ENCODE data around the gene RRP12. TPM values are rescaled to one million over a fixed set of nuclear protein-coding genes. Genes with fewer than 3 reads are reported as not detected.

Gene RRP12
- total and polyA plus RNA-seq, 2 donors (not counting 3 experiments of a cell fraction or from before 2014, with no cell fraction given) = 13.6 to 35.8 TPM

GRCh38 chr10:97320480-97321031 lies 80.6 kb downstream of the RRP12 start:
- dilution Hi-C loops (cut with MboI; ENCODE audit: extremely low pct_ligation_motif_present, low sequenced_read_pairs) (no loop called here), intact Hi-C loops (cut with micrococcal nuclease) (loop anchor here (1.0 kb wide), 1 partner anchor 12 kb away; no protein-coding TSS in a partner anchor)
- H3K4me2 ChIP-seq (ENCODE audit: insufficient read depth, low read length) = peak overlapping the region; percentile 95
- peaks cover 15% of the 10 kb centered on the region for H3K4me1 ChIP-seq (ENCODE audit: control insufficient read depth, extremely low read depth, insufficient read depth, low read length)
- ChIA-PET CTCF (interaction anchor here (0.6 to 4.3 kb wide), 5 partner anchors 12 to 248 kb away, joined by 3 to 37 read pairs (median 18); no protein-coding TSS in a partner anchor), POLR2A (interaction anchor here (1.9 kb wide), 1 partner anchor 13 kb away, joined by 10 read pairs; the partner anchor contains the start of gene FRAT2)
- H2AFZ ChIP-seq (ENCODE audit: low read depth, low read length) = peak overlapping the region; percentile 43
- H3K27me3 ChIP-seq (ENCODE audit: control insufficient read depth in 2 of 2, insufficient read depth in 2 of 2, low read length in 2 of 2) = no peaks in the 10 kb centered on the region
- H3K4me3 ChIP-seq (replicated peaks in 1 of 3; ENCODE audit: insufficient read depth in 1 of 3, low read depth in 1 of 3, low read length in 3 of 3) = peak overlapping the region in 2 of 3 experiments; percentile 58 to 74
- H3K27ac ChIP-seq (ENCODE audit: insufficient read depth, low read depth, low read length) = no peak overlapping the region
- no peak for FAIRE-seq
- no peaks in the 10 kb centered on the region for H4K20me1 ChIP-seq (replicated peaks; ENCODE audit: control insufficient read depth, extremely low read depth, insufficient read depth, low read length)
- peak; percentile 79 for TF ChIP-seq EZH2 (IDR thresholded peaks at IDR 0.05; ENCODE audit: borderline replicate concordance, low read depth, low read length, severe bottlenecking)
- TF ChIP-seq MAX (IDR thresholded peaks at IDR 0.05; ENCODE audit: insufficient read depth, insufficient read length) = no peak
- TF ChIP-seq MYC (IDR thresholded peaks at IDR 0.05; ENCODE audit: low read depth, low read length) = no peak
- no peak for TF ChIP-seq FOS (IDR thresholded peaks at IDR 0.05; ENCODE audit: borderline replicate concordance, insufficient read depth, low read length)
- TF ChIP-seq JUN (IDR thresholded peaks at IDR 0.05; ENCODE audit: borderline replicate concordance, insufficient read depth, insufficient read length, low read depth) = no peak
- no peak for TF ChIP-seq POLR2AphosphoS5 (IDR thresholded peaks at IDR 0.05; ENCODE audit: insufficient read depth, low read depth, low read length)
- no peak for DNase-seq (ENCODE audit: low read depth, low spot score)
- BruUV-seq (replicated peaks) = no TSS peak
- H3K9ac ChIP-seq (replicated peaks; ENCODE audit: extremely low read depth, insufficient read depth, low read length) = no peak overlapping the region
- H3K9me3 ChIP-seq (replicated peaks; ENCODE audit: control insufficient read depth, insufficient read depth, low read length) = no peaks in the 10 kb centered on the region
- H3K79me2 ChIP-seq (ENCODE audit: control insufficient read depth, insufficient read depth, low read length) = no peaks in the 10 kb centered on the region
- H3K9me1 ChIP-seq (replicated peaks; ENCODE audit: control insufficient read depth, extremely low read depth, insufficient read depth, low read length) = no peaks in the 10 kb centered on the region
- no peaks in the 10 kb centered on the region for H3K36me3 ChIP-seq (ENCODE audit: control insufficient read depth in 2 of 2, extremely low read depth in 1 of 2, insufficient read depth in 2 of 2, low read length in 2 of 2)

Measured in endothelial cell of umbilical vein (primary cell).